IMR-90 (cell line): ENCODE results near the gene KRTAP12-4. TPM values are rescaled to one million over a fixed set of nuclear protein-coding genes. Genes with fewer than 3 reads are reported as not detected.

Experiments used
- ATAC-seq: fragments of 200-7000 bp; cut with Tn5 transposase; 2 replicates; pipeline ENCODE4 v1.9.1; 2020; ENCODE audit warnings: low read depth, mild to moderate bottlenecking, moderate library complexity
- BruUV-seq: library from RNA; stranded (reverse); fragments of 400-500 nt; replicated peaks from 2 replicates; lab custom pipeline; 2021; lab: Mats Ljungman, UMichigan
- CTCF ChIA-PET: fragments of 300-600 bp; formaldehyde crosslinking; extraction: SDS; loops from one replicate; lab custom pipeline; 2021; ENCODE audit warnings: antibody characterized with exemption; lab: Yijun Ruan, JAX
- POLR2A ChIA-PET: fragments of 300-600 bp; sonication (Branson Sonifier 250); formaldehyde crosslinking; loops from one replicate; lab custom pipeline; 2022; ENCODE audit warnings: antibody characterized with exemption; ENCODE audit not compliant: unreplicated experiment; lab: Charles Lee
- DNase-seq: peaks from one replicate; pipeline ENCODE4 v3.0.0; 2013
- H2AFZ ChIP-seq: replicated peaks from 2 replicates; pipeline ENCODE3; 2013; ENCODE audit warnings: low read length, mild to moderate bottlenecking; ENCODE audit not compliant: poor library complexity
- H2AK5ac ChIP-seq: 2 replicates; pipeline ENCODE4 v1.6.1; 2013; ENCODE audit warnings: low read depth, low read length, inconsistent platforms
- H2AK9ac ChIP-seq: replicated peaks from 2 replicates; pipeline ENCODE3; 2013; ENCODE audit warnings: mild to moderate bottlenecking, low read depth, low read length, moderate library complexity; ENCODE audit not compliant: poor library complexity
- H2BK120ac ChIP-seq: 2 replicates; pipeline ENCODE4 v1.6.1; 2013; ENCODE audit warnings: low read depth, low read length, inconsistent platforms
- H2BK15ac ChIP-seq: 3 replicates; pipeline ENCODE4 v1.6.1; 2013; ENCODE audit warnings: low read depth, low read length, inconsistent platforms
- H2BK20ac ChIP-seq: 2 replicates; pipeline ENCODE4 v1.6.1; 2013; ENCODE audit warnings: low read depth, mild to moderate bottlenecking, inconsistent platforms, low read length, moderate library complexity
- H2BK5ac ChIP-seq: 2 replicates; pipeline ENCODE4 v1.6.1; 2013; ENCODE audit warnings: mild to moderate bottlenecking, low read depth, low read length, inconsistent platforms; ENCODE audit not compliant: poor library complexity, severe bottlenecking
- H3K14ac ChIP-seq: replicated peaks from 2 replicates; pipeline ENCODE4 v1.6.1; 2013; ENCODE audit warnings: low read depth, low read length, inconsistent platforms
- H3K18ac ChIP-seq: 2 replicates; pipeline ENCODE4 v1.6.1; 2013; ENCODE audit warnings: low read depth, low read length, control low read depth
- H3K23ac ChIP-seq: 2 replicates; pipeline ENCODE4 v1.6.1; 2013; ENCODE audit warnings: low read depth, low read length, inconsistent platforms
- H3K27ac ChIP-seq: 2 replicates; pipeline ENCODE4 v1.5.1; 2013; ENCODE audit warnings: mild to moderate bottlenecking, control low read depth, low read length; ENCODE audit not compliant: insufficient read depth
- H3K27me3 ChIP-seq: 2 replicates; pipeline ENCODE4 v1.6.1; 2013; ENCODE audit warnings: low read length; ENCODE audit not compliant: control insufficient read depth, insufficient read depth
- H3K36me3 ChIP-seq: 2 replicates; pipeline ENCODE4 v1.6.1; 2013; ENCODE audit warnings: low read length, mixed read lengths; ENCODE audit not compliant: control insufficient read depth, insufficient read depth
- H3K4ac ChIP-seq: 2 replicates; pipeline ENCODE4 v1.6.1; 2013; ENCODE audit warnings: low read depth, low read length, inconsistent platforms
- H3K4me1 ChIP-seq: 2 replicates; pipeline ENCODE4 v1.6.1; 2013; ENCODE audit warnings: low read length, mixed read lengths; ENCODE audit not compliant: control insufficient read depth, insufficient read depth
- H3K4me2 ChIP-seq: 2 replicates; pipeline ENCODE4 v1.6.1; 2013; ENCODE audit warnings: low read depth, mild to moderate bottlenecking, control low read depth, low read length, moderate library complexity
- H3K4me3 ChIP-seq: 2 replicates; pipeline ENCODE4 v1.5.1; 2013; ENCODE audit warnings: low read depth, mild to moderate bottlenecking, control low read depth, low read length, moderate library complexity; ENCODE audit not compliant: insufficient read depth
- H3K56ac ChIP-seq: 2 replicates; pipeline ENCODE4 v1.6.1; 2013; ENCODE audit warnings: low read length, inconsistent platforms; ENCODE audit not compliant: insufficient read depth; ENCODE audit errors: extremely low read depth
- H3K79me1 ChIP-seq, 2 experiments: 2 replicates each; pipeline ENCODE4 v1.6.1; 2013; ENCODE audit warnings: low read length in 2 of 2, inconsistent platforms in 1 of 2, low read depth in 1 of 2
- H3K9ac ChIP-seq: 2 replicates; pipeline ENCODE4 v1.6.1; 2013; ENCODE audit warnings: low read depth, low read length, control low read depth
- H3K9me1 ChIP-seq: 2 replicates; pipeline ENCODE4 v1.6.1; 2013; ENCODE audit warnings: low read length, inconsistent platforms; ENCODE audit not compliant: insufficient read depth
- H3K9me3 ChIP-seq: 2 replicates; pipeline ENCODE4 v1.6.1; 2013; ENCODE audit warnings: low read length; ENCODE audit not compliant: control insufficient read depth, insufficient read depth
- H4K20me1 ChIP-seq: 2 replicates; pipeline ENCODE4 v1.6.1; 2013; ENCODE audit warnings: low read length, inconsistent platforms; ENCODE audit not compliant: insufficient read depth
- H4K5ac ChIP-seq: 2 replicates; pipeline ENCODE4 v1.6.1; 2013; ENCODE audit warnings: mild to moderate bottlenecking, low read depth, low read length, control low read depth
- H4K8ac ChIP-seq, 2 experiments: 2 replicates each; pipeline ENCODE4 v1.6.1; 2013; ENCODE audit warnings: low read depth in 2 of 2, low read length in 2 of 2, control low read depth in 1 of 2, inconsistent platforms in 1 of 2
- H4K91ac ChIP-seq: 2 replicates; pipeline ENCODE4 v1.6.1; 2013; ENCODE audit warnings: low read depth, low read length, inconsistent platforms; ENCODE audit not compliant: insufficient read depth
- BHLHE40 ChIP-seq: fragments of 150-350 bp; IDR thresholded peaks from 2 replicates; pipeline ENCODE4 v1.6.1; 2016; ENCODE audit warnings: mild to moderate bottlenecking, low read depth, low read length
- CTCF ChIP-seq: conservative IDR thresholded peaks from 2 replicates; pipeline ENCODE4 v1.5.1; 2012; ENCODE audit warnings: mild to moderate bottlenecking, low read depth, low read length, improper control_type of control experiment
- MAFK ChIP-seq: IDR thresholded peaks from 2 replicates; pipeline ENCODE4 v1.6.1; 2012; ENCODE audit warnings: low read depth, low read length, improper control_type of control experiment
- MXI1 ChIP-seq: IDR thresholded peaks from 2 replicates; pipeline ENCODE4 v1.6.1; 2012; ENCODE audit warnings: low read depth, mild to moderate bottlenecking, low read length, moderate library complexity, borderline replicate concordance
- RAD21 ChIP-seq: IDR thresholded peaks from 2 replicates; pipeline ENCODE4 v1.6.1; 2012; ENCODE audit warnings: low read length, improper control_type of control experiment
- RCOR1 ChIP-seq: IDR thresholded peaks from 2 replicates; pipeline ENCODE4 v1.6.1; 2012; ENCODE audit warnings: mild to moderate bottlenecking, low read length, improper control_type of control experiment; ENCODE audit not compliant: insufficient replicate concordance
- RFX5 ChIP-seq: IDR thresholded peaks from 2 replicates; pipeline ENCODE4 v1.8.0; 2012; ENCODE audit warnings: low read depth, mild to moderate bottlenecking, low read length, moderate library complexity
- WGBS, 2 experiments: methylation state at CpG; one replicate each; pipeline versions ENCODE4 v1.1.5 to v1.1.7; 2013; ENCODE audit warnings: missing lambda C conversion rate in 2 of 2; ENCODE audit not compliant: insufficient read length in 1 of 2; ENCODE audit errors: extremely low coverage in 2 of 2; 5-methylcytosine and 5-hydroxymethylcytosine counted together
- dilution Hi-C: fragments of 300-500 bp; cut with HindIII; formaldehyde crosslinking; loops from one replicate; pipeline ENCODE4 v1.14.3; 2018; ENCODE audit warnings: low sequenced_read_pairs; ENCODE audit not compliant: unreplicated experiment
- in situ Hi-C: fragments of 300-500 bp; cut with MboI; formaldehyde crosslinking; loops from 3 replicates; pipeline ENCODE4 v1.14.3; 2019; ENCODE audit warnings: low sequenced_read_pairs, inconsistent platforms, mixed read lengths
- intact Hi-C: fragments of 100-400 bp; cut with micrococcal nuclease; formaldehyde crosslinking; loops from 2 replicates; pipeline ENCODE4 v1.10.0; 2022
- polyA plus RNA-seq, 3 experiments: library from polyadenylated mRNA; depleted of rRNA; stranded (reverse); fragments of >200 nt; gene quantifications; 2 replicates each; pipeline ENCODE4 v1.2.3, GENCODE V29; 2012; ENCODE audit warnings: low replicate concordance in 1 of 3
- total RNA-seq: library from RNA; depleted of rRNA; stranded (reverse); fragments of >200 nt; gene quantifications from 2 replicates; pipeline ENCODE4 v1.2.3, GENCODE V29; 2012

KRTAP12-4 gene
- total and polyA plus RNA-seq, 2 of the 4 experiments (the other 2 are of a cell fraction), result not detected

- no CpG with 5 or more reads among the region's 4 CpGs for WGBS, 2 experiments
- POLR2A ChIA-PET, result no interaction called here
Observed at GRCh38 chr21:44618504-44618903, 36.0 kb downstream of the KRTAP12-4 start.

More at GRCh38 chr21:44618504-44618903, 36.0 kb downstream of the KRTAP12-4 start:
- Histone ChIP-seq H2BK5ac (no peak overlapping the region), H3K56ac (no peak overlapping the region), H4K5ac (no peak overlapping the region), H3K9me3 (peaks cover 3% of the 10 kb centered on the region; the same call in 1 of the 2 replicates), H3K14ac (no peak overlapping the region), H3K36me3 (no peaks in the 10 kb centered on the region), H3K23ac (no peak overlapping the region), H3K4me3 (no peak overlapping the region), H2AFZ (no peak overlapping the region), H2BK120ac (no peak overlapping the region), H3K27me3 (peaks cover 3% of the 10 kb centered on the region; the same call in 1 of the 2 replicates), H2AK5ac (no peak overlapping the region), H3K9me1 (no peaks in the 10 kb centered on the region), H4K8ac (no peak overlapping the region), H2BK15ac (no peak overlapping the region), H2BK20ac (no peak overlapping the region), H2AK9ac (no peak overlapping the region), H3K9ac (no peak overlapping the region), H3K27ac (no peak overlapping the region), H4K91ac (no peak overlapping the region), H3K4ac (no peak overlapping the region), H3K18ac (no peak overlapping the region), H4K20me1 (no peaks in the 10 kb centered on the region), H3K79me1 (no peaks in the 10 kb centered on the region), H3K4me1 (no peaks in the 10 kb centered on the region), H3K4me2 (no peak overlapping the region)
- CTCF ChIA-PET, result interaction anchor here (0.7 kb wide), 1 partner anchor 53 kb away, joined by 3 read pairs; no protein-coding TSS in a partner anchor
- ATAC-seq (peak; percentile 72), DNase-seq (peak; percentile 14)
- dilution Hi-C loops (no loop called here), intact Hi-C loops (loop anchor here (1.0 kb wide), 1 partner anchor 175 kb away; no protein-coding TSS in a partner anchor), in situ Hi-C loops (no loop called here)
- no peak for TF ChIP-seq MAFK
- TF ChIP-seq CTCF, result no peak
- TF ChIP-seq RCOR1, result no peak
- TF ChIP-seq BHLHE40, result no peak
- no peak for TF ChIP-seq RAD21
- no peak for TF ChIP-seq RFX5
- no peak for TF ChIP-seq MXI1
- BruUV-seq, result no TSS peak
